HG03457 (cell line): Measurements from ENCODE around the gene KL.

ENCODE experiments used
- ATAC-seq: cut with Tn5 transposase; IDR thresholded peaks from one replicate; pipeline ENCODE4 v1.9.1; 2021; ENCODE audit warnings: moderate number of reproducible peaks; ENCODE audit not compliant: unreplicated experiment

KL gene

GRCh38 chr13:33109271-33109697 is 93.1 kb downstream of the KL start:
- ATAC-seq: no peak

- ATAC-seq: no peak
Observed at GRCh38 chr13:33109801-33110200, 93.6 kb downstream of the KL start.

GRCh38 chr13:33110386-33110712 is 94.1 kb downstream of the KL start:
- ATAC-seq: no peak

GRCh38 chr13:33110713-33111413 is 94.6 kb downstream of the KL start:
- no peak for ATAC-seq

GRCh38 chr13:33111414-33112110 is 95.3 kb downstream of the KL start:
- no peak for ATAC-seq

- ATAC-seq: no peak
Observed at GRCh38 chr13:33112766-33113165, 96.5 kb downstream of the KL start.

GRCh38 chr13:33114146-33114545 is 97.9 kb downstream of the KL start:
- ATAC-seq: no peak

GRCh38 chr13:33115274-33115673 is 99.1 kb downstream of the KL start:
- ATAC-seq: no peak
